Endothelial cell of umbilical vein (primary cell): ENCODE results near the gene CSMD2. TPM values are rescaled to one million over a fixed set of nuclear protein-coding genes. Genes with fewer than 3 reads are reported as not detected.

ENCODE experiments used
- BruUV-seq: library from RNA; stranded (reverse); fragments of 400-500 nt; replicated peaks from 2 replicates; lab custom pipeline; 2021; lab: Mats Ljungman, UMichigan
- CTCF ChIA-PET: fragments of 300-600, 350-600 bp; sonication (Branson Sonifier 250); formaldehyde crosslinking; loops from one replicate; lab custom pipeline; 2021; ENCODE audit warnings: antibody characterized with exemption, inconsistent platforms; lab: Charles Lee
- POLR2A ChIA-PET: fragments of 300-600, 350-600 bp; sonication (Branson Sonifier 250); formaldehyde crosslinking; loops from one replicate; lab custom pipeline; 2021; ENCODE audit warnings: antibody characterized with exemption, inconsistent platforms; lab: Charles Lee
- DNase-seq: peaks from one replicate; pipeline ENCODE4 v3.0.0-alpha.2; 2011; ENCODE audit warnings: low read depth, low spot score
- FAIRE-seq: peaks from 2 replicates; lab custom pipeline; 2011; peaks lifted over from hg19 to GRCh38; lab: Jason Lieb, UNC
- H2AFZ ChIP-seq: 2 replicates; pipeline ENCODE4 v1.6.0; 2012; ENCODE audit warnings: low read depth, low read length, control low read depth, inconsistent platforms
- H3K27ac ChIP-seq: 2 replicates; pipeline ENCODE4 v1.5.1; 2011; ENCODE audit warnings: low read depth, mild to moderate bottlenecking, control low read depth, low read length, moderate library complexity; ENCODE audit not compliant: insufficient read depth
- H3K27me3 ChIP-seq, 2 experiments: 2 replicates each; pipeline versions ENCODE4 v1.6.0 to v1.6.1; 2011; ENCODE audit warnings: low read length in 2 of 2, mixed read lengths in 1 of 2; ENCODE audit not compliant: control insufficient read depth in 2 of 2, insufficient read depth in 2 of 2
- H3K36me3 ChIP-seq, 2 experiments: 2 replicates in 1 of 2; 3 replicates in 1 of 2; pipeline ENCODE4 v1.5.1; 2011; ENCODE audit warnings: low read length in 2 of 2, mild to moderate bottlenecking in 1 of 2, moderate library complexity in 1 of 2; ENCODE audit not compliant: control insufficient read depth in 2 of 2, insufficient read depth in 2 of 2; ENCODE audit errors: extremely low read depth in 1 of 2
- H3K4me1 ChIP-seq: 3 replicates; pipeline ENCODE4 v1.5.1; 2011; ENCODE audit warnings: mild to moderate bottlenecking, low read length; ENCODE audit not compliant: control insufficient read depth, insufficient read depth; ENCODE audit errors: extremely low read depth
- H3K4me2 ChIP-seq: 2 replicates; pipeline ENCODE4 v1.6.1; 2011; ENCODE audit warnings: low read length, control low read depth, mixed read lengths; ENCODE audit not compliant: insufficient read depth
- H3K4me3 ChIP-seq, 3 experiments: fragments of 200-600 bp in 1 of 3; sonication (generic), shearing (Covaris generic) in 1 of 3; replicated peaks in 1 of 3; 2 replicates each; pipeline ENCODE4 v1.5.1; 2011 to 2016; ENCODE audit warnings: control low read depth in 3 of 3, low read length in 3 of 3, mild to moderate bottlenecking in 2 of 3, inconsistent platforms in 1 of 3, low read depth in 1 of 3, moderate library complexity in 1 of 3; ENCODE audit not compliant: insufficient read depth in 1 of 3
- H3K79me2 ChIP-seq: 2 replicates; pipeline ENCODE4 v1.6.0; 2012; ENCODE audit warnings: low read length, inconsistent platforms; ENCODE audit not compliant: control insufficient read depth, insufficient read depth
- H3K9ac ChIP-seq: replicated peaks from 2 replicates; pipeline ENCODE3; 2011; ENCODE audit warnings: low read length, control low read depth; ENCODE audit not compliant: insufficient read depth; ENCODE audit errors: extremely low read depth
- H3K9me1 ChIP-seq: replicated peaks from 3 replicates; pipeline ENCODE4 v1.6.0; 2011; ENCODE audit warnings: mild to moderate bottlenecking, low read length; ENCODE audit not compliant: control insufficient read depth, insufficient read depth; ENCODE audit errors: extremely low read depth
- H3K9me3 ChIP-seq: replicated peaks from 2 replicates; pipeline ENCODE4 v1.5.1; 2012; ENCODE audit warnings: low read length, inconsistent platforms; ENCODE audit not compliant: control insufficient read depth, insufficient read depth
- H4K20me1 ChIP-seq: replicated peaks from 2 replicates; pipeline ENCODE3; 2011; ENCODE audit warnings: mild to moderate bottlenecking, low read length; ENCODE audit not compliant: control insufficient read depth, insufficient read depth; ENCODE audit errors: extremely low read depth
- EZH2 ChIP-seq: IDR thresholded peaks from 2 replicates; pipeline ENCODE4 v1.6.1; 2012; ENCODE audit warnings: borderline replicate concordance, low read depth, mild to moderate bottlenecking, moderate library complexity, low read length, inconsistent platforms; ENCODE audit not compliant: severe bottlenecking
- FOS ChIP-seq: IDR thresholded peaks from 2 replicates; pipeline ENCODE4 v1.6.1; 2011; ENCODE audit warnings: mild to moderate bottlenecking, low read length, moderate library complexity, borderline replicate concordance; ENCODE audit not compliant: insufficient read depth
- GATA2 ChIP-seq: IDR thresholded peaks from 2 replicates; pipeline ENCODE4 v1.7.0; 2011; ENCODE audit warnings: low read depth, mild to moderate bottlenecking, moderate library complexity, mixed read lengths, low read length; ENCODE audit not compliant: insufficient read length, insufficient read depth
- JUN ChIP-seq: IDR thresholded peaks from 2 replicates; pipeline ENCODE4 v1.6.1; 2011; ENCODE audit warnings: borderline replicate concordance, low read depth; ENCODE audit not compliant: insufficient read length, insufficient read depth
- MYC ChIP-seq: IDR thresholded peaks from one replicate; pipeline ENCODE4 v1.6.1; 2011; ENCODE audit warnings: mild to moderate bottlenecking, low read depth, low read length
- POLR2A ChIP-seq: IDR thresholded peaks from 2 replicates; pipeline ENCODE4 v1.6.1; 2012; ENCODE audit warnings: low read depth, mild to moderate bottlenecking, control low read depth, low read length
- POLR2AphosphoS5 ChIP-seq: IDR thresholded peaks from 2 replicates; pipeline ENCODE4 v1.6.1; 2012; ENCODE audit warnings: low read depth, mild to moderate bottlenecking, control low read depth, low read length, moderate library complexity; ENCODE audit not compliant: insufficient read depth
- dilution Hi-C: fragments of 300-500 bp; cut with MboI; formaldehyde crosslinking; loops from one replicate; pipeline ENCODE4 v1.15.0; 2019; ENCODE audit warnings: low sequenced_read_pairs; ENCODE audit not compliant: extremely low pct_ligation_motif_present
- intact Hi-C: fragments of 100-400 bp; cut with micrococcal nuclease; formaldehyde crosslinking; loops from one replicate; pipeline ENCODE4 v1.10.0; 2022
- polyA plus RNA-seq, 4 experiments: library from polyadenylated mRNA; depleted of rRNA in 3 of 4; stranded (reverse) in 3 of 4; unstranded in 1 of 4; fragments of >200 nt; gene quantifications; 2 replicates each; pipeline versions ENCODE4 v1.2.1 to v1.2.3, GENCODE V29; 2011 to 2012; ENCODE audit warnings: missing spikeins in 1 of 4
- total RNA-seq: library from RNA; stranded (reverse); gene quantifications from 2 replicates; pipeline ENCODE4 v1.2.3, GENCODE V29; 2021
- TF ChIP-seq, protein P1 (sequence below): IDR thresholded peaks from 2 replicates; pipeline ENCODE4 v1.6.1; 2011; ENCODE audit not compliant: insufficient read depth, insufficient read length
- TF ChIP-seq, protein P2 (sequence below), 2 donors: IDR thresholded peaks; 1 replicate in 1 of 2; 2 replicates in 1 of 2; pipeline ENCODE4 v1.5.1; 2011; ENCODE audit warnings: low read length in 2 of 2, mild to moderate bottlenecking in 2 of 2, moderate library complexity in 2 of 2, control low read depth in 1 of 2, inconsistent platforms in 1 of 2, low read depth in 1 of 2; ENCODE audit not compliant: insufficient read depth in 1 of 2; ENCODE audit errors: extremely low read depth in 1 of 2

The CSMD2 gene
- total and polyA plus RNA-seq, 2 donors (not counting 3 experiments of a cell fraction or from before 2014, with no cell fraction given) = under 0.01 TPM; not detected in 1

DNA sequence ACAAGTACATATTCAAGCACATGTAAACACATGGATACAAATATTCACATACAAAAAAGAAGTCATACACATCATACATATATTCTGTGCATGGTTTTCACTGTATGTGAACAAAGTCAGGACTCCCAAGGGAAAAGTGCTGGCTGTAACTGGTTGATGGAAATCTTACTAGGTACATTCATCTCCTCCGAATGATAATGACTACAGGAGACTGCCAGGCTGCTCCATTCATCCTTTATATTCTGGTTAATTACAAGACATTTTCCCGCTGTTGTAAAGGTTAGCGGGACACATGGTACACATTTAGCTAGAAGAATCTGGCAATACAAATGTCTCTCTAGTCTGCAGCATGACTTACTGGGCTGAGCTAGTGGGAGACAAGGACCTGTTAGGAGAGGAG is 327.4 kb downstream of the CSMD2 start:
- Histone ChIP-seq H3K9me1 (no peaks in the 10 kb centered on the region), H3K4me1 (no peaks in the 10 kb centered on the region), H3K9ac (no peak overlapping the region), H3K79me2 (no peaks in the 10 kb centered on the region), H3K4me2 (no peak overlapping the region), H3K9me3 (peaks cover 5% of the 10 kb centered on the region), H2AFZ (no peak overlapping the region), H3K27ac (no peak overlapping the region), H3K36me3 (no peaks in the 10 kb centered on the region), H3K27me3 (no peaks in the 10 kb centered on the region), H4K20me1 (no peaks in the 10 kb centered on the region), H3K4me3 (no peak overlapping the region)
- ChIA-PET POLR2A (no interaction called here), CTCF (no interaction called here)
- TF ChIP-seq POLR2AphosphoS5 (no peak), FOS (no peak), JUN (no peak), GATA2 (no peak), EZH2 (no peak), POLR2A (no peak), MYC (no peak)
- TF ChIP-seq, protein P1, sequence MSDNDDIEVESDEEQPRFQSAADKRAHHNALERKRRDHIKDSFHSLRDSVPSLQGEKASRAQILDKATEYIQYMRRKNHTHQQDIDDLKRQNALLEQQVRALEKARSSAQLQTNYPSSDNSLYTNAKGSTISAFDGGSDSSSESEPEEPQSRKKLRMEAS = no peak
- TF ChIP-seq, protein P2, sequence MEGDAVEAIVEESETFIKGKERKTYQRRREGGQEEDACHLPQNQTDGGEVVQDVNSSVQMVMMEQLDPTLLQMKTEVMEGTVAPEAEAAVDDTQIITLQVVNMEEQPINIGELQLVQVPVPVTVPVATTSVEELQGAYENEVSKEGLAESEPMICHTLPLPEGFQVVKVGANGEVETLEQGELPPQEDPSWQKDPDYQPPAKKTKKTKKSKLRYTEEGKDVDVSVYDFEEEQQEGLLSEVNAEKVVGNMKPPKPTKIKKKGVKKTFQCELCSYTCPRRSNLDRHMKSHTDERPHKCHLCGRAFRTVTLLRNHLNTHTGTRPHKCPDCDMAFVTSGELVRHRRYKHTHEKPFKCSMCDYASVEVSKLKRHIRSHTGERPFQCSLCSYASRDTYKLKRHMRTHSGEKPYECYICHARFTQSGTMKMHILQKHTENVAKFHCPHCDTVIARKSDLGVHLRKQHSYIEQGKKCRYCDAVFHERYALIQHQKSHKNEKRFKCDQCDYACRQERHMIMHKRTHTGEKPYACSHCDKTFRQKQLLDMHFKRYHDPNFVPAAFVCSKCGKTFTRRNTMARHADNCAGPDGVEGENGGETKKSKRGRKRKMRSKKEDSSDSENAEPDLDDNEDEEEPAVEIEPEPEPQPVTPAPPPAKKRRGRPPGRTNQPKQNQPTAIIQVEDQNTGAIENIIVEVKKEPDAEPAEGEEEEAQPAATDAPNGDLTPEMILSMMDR (IDR thresholded peaks at IDR 0.05; ENCODE audit: extremely low read depth in 1 of 2, insufficient read depth in 1 of 2, low read depth in 1 of 2, low read length in 2 of 2) = no peak
- DNase-seq (no peak), FAIRE-seq (no peak)
- BruUV-seq = no TSS peak
- dilution Hi-C loops (no loop called here), intact Hi-C loops (no loop called here)
